ENCODE results near the gene TREM1.

The TREM1 gene

GRCh38 chr6:41289815-41290214 is 3.3 kb upstream of the TREM1 start:
- no peak for DNase-seq (ENCODE audit: low read depth)
- no peak overlapping the region for H3K4me3 ChIP-seq (ENCODE audit: low read depth, low read length)
- TF ChIP-seq POLR2A (IDR thresholded peaks at IDR 0.05; ENCODE audit: extremely low read depth, insufficient read length) (no peak), MYC (IDR thresholded peaks at IDR 0.05; ENCODE audit: low read depth, low read length) (no peak)
- TF ChIP-seq, protein P1, sequence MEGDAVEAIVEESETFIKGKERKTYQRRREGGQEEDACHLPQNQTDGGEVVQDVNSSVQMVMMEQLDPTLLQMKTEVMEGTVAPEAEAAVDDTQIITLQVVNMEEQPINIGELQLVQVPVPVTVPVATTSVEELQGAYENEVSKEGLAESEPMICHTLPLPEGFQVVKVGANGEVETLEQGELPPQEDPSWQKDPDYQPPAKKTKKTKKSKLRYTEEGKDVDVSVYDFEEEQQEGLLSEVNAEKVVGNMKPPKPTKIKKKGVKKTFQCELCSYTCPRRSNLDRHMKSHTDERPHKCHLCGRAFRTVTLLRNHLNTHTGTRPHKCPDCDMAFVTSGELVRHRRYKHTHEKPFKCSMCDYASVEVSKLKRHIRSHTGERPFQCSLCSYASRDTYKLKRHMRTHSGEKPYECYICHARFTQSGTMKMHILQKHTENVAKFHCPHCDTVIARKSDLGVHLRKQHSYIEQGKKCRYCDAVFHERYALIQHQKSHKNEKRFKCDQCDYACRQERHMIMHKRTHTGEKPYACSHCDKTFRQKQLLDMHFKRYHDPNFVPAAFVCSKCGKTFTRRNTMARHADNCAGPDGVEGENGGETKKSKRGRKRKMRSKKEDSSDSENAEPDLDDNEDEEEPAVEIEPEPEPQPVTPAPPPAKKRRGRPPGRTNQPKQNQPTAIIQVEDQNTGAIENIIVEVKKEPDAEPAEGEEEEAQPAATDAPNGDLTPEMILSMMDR (IDR thresholded peaks at IDR 0.05; ENCODE audit: low read depth, low read length): no peak
- TF ChIP-seq, protein P2, sequence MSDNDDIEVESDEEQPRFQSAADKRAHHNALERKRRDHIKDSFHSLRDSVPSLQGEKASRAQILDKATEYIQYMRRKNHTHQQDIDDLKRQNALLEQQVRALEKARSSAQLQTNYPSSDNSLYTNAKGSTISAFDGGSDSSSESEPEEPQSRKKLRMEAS (IDR thresholded peaks at IDR 0.05; ENCODE audit: low read depth, low read length): no peak

- TF ChIP-seq MYC (IDR thresholded peaks at IDR 0.05; ENCODE audit: low read depth, low read length): no peak
- TF ChIP-seq, protein P2 (IDR thresholded peaks at IDR 0.05; ENCODE audit: low read depth, low read length): no peak
- TF ChIP-seq POLR2A (IDR thresholded peaks at IDR 0.05; ENCODE audit: extremely low read depth, insufficient read length): no peak
- TF ChIP-seq, protein P1 (IDR thresholded peaks at IDR 0.05; ENCODE audit: low read depth, low read length): no peak
- no peak overlapping the region for H3K4me3 ChIP-seq (ENCODE audit: low read depth, low read length)
- DNase-seq (ENCODE audit: low read depth): no peak
Observed at GRCh38 chr6:41288754-41289129, 2.3 kb upstream of the TREM1 start.

DNA sequence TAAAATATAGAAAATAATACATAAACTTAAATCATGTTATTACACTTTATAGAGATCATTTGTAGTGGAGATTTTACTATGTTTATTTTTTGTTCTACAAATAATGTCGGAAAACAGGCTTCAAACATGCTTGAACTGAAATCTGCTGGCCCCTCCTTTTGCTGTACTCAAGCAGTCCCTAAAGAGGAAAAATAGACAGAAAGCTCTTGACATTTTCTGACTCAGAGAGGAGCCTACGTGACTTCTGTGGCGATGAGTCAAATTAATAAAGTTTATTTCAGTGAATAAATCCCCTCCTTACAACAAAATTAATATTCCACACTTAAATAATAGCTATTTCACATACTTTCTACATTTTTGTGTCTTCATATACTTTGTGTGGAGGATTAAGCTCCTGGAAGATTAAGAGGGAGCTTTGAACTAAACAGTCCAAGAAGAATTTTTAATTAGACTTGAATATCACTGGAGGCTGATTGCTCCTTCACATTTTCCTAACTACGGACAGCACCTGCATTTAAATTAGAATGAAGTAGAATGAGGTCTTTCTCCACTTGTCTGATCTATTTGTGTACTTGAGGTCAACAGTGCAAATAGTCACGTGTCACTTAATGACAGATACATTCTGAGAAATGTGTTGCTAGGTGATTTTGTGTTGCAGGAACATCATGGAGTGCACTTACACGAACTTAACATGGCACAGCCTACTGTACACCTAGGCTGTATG is 1.7 kb upstream of the TREM1 start:
- TF ChIP-seq POLR2A (IDR thresholded peaks at IDR 0.05; ENCODE audit: extremely low read depth, insufficient read length): no peak
- TF ChIP-seq, protein P2 (IDR thresholded peaks at IDR 0.05; ENCODE audit: low read depth, low read length): no peak
- TF ChIP-seq MYC (IDR thresholded peaks at IDR 0.05; ENCODE audit: low read depth, low read length): no peak
- TF ChIP-seq, protein P1 (IDR thresholded peaks at IDR 0.05; ENCODE audit: low read depth, low read length): no peak
- H3K4me3 ChIP-seq (ENCODE audit: low read depth, low read length): no peak overlapping the region
- DNase-seq (ENCODE audit: low read depth): peak; percentile 32

GRCh38 chr6:41284726-41285125 is 1.8 kb downstream of the TREM1 start:
- DNase-seq (ENCODE audit: low read depth): no peak

GRCh38 chr6:41283600-41283999 is 2.9 kb downstream of the TREM1 start:
- H3K4me3 ChIP-seq (ENCODE audit: low read depth, low read length): no peak overlapping the region
- DNase-seq (ENCODE audit: low read depth): peak; percentile 8
- TF ChIP-seq, protein P2 (IDR thresholded peaks at IDR 0.05; ENCODE audit: low read depth, low read length): no peak
- TF ChIP-seq MYC (IDR thresholded peaks at IDR 0.05; ENCODE audit: low read depth, low read length) (no peak), POLR2A (IDR thresholded peaks at IDR 0.05; ENCODE audit: extremely low read depth, insufficient read length) (no peak)
- TF ChIP-seq, protein P1 (IDR thresholded peaks at IDR 0.05; ENCODE audit: low read depth, low read length): no peak

More at GRCh38 chr6:41284726-41285125, 1.8 kb downstream of the TREM1 start:
- H3K4me3 ChIP-seq (ENCODE audit: low read depth, low read length): no peak overlapping the region
- TF ChIP-seq MYC (IDR thresholded peaks at IDR 0.05; ENCODE audit: low read depth, low read length) (no peak), POLR2A (IDR thresholded peaks at IDR 0.05; ENCODE audit: extremely low read depth, insufficient read length) (no peak)
- TF ChIP-seq, protein P2 (IDR thresholded peaks at IDR 0.05; ENCODE audit: low read depth, low read length): no peak
- TF ChIP-seq, protein P1 (IDR thresholded peaks at IDR 0.05; ENCODE audit: low read depth, low read length): no peak
